GM12878 (cell line): ENCODE results near the gene AHNAK2.

Source experiments
- CHD2 ChIP-seq: IDR thresholded peaks from 2 replicates; pipeline ENCODE4 v1.6.1; 2011; ENCODE audit warnings: low read depth, low read length, improper control_type of control experiment, borderline replicate concordance
- CREB1 ChIP-seq: IDR thresholded peaks from 2 replicates; pipeline ENCODE4 v1.6.1; 2012; ENCODE audit warnings: low read depth, mild to moderate bottlenecking, inconsistent platforms
- JUND ChIP-seq: IDR thresholded peaks from 2 replicates; pipeline ENCODE4 v1.6.1; 2012; ENCODE audit warnings: low read depth, mild to moderate bottlenecking, low read length, improper control_type of control experiment, moderate library complexity
- NBN ChIP-seq: fragments of 450-650 bp; IDR thresholded peaks from 2 replicates; pipeline ENCODE4 v1.6.1; 2016
- POLR2A ChIP-seq: IDR thresholded peaks from 2 replicates; pipeline ENCODE4 v1.6.1; 2011; ENCODE audit warnings: low read depth, mild to moderate bottlenecking, low read length
- RAD51 ChIP-seq: fragments of 450-650 bp; IDR thresholded peaks from 2 replicates; pipeline ENCODE4 v1.6.1; 2016; ENCODE audit warnings: moderate library complexity, mild to moderate bottlenecking, inconsistent platforms
- SREBF1 ChIP-seq: IDR thresholded peaks from 2 replicates; pipeline ENCODE4 v1.6.1; 2012; ENCODE audit warnings: mild to moderate bottlenecking, low read length
- ZBED1 ChIP-seq: IDR thresholded peaks from 2 replicates; pipeline ENCODE4 v1.6.1; 2016; ENCODE audit warnings: borderline replicate concordance
- TF ChIP-seq, protein P1 (sequence below): IDR thresholded peaks from 2 replicates; pipeline ENCODE4 v1.6.1; 2011; ENCODE audit warnings: borderline replicate concordance, low read depth, mild to moderate bottlenecking, moderate library complexity, mixed read lengths, low read length; ENCODE audit not compliant: insufficient read depth; ENCODE audit errors: extremely low read length

GRCh38 chr14:105012171-105012985, 34.2 kb upstream of the AHNAK2 start:
- no peak for TF ChIP-seq JUND
- TF ChIP-seq RAD51 = no peak
- no peak; the same call in 1 of the 2 replicates for TF ChIP-seq POLR2A
- TF ChIP-seq, protein P1, sequence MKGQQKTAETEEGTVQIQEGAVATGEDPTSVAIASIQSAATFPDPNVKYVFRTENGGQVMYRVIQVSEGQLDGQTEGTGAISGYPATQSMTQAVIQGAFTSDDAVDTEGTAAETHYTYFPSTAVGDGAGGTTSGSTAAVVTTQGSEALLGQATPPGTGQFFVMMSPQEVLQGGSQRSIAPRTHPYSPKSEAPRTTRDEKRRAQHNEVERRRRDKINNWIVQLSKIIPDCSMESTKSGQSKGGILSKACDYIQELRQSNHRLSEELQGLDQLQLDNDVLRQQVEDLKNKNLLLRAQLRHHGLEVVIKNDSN = no peak
- no peak for TF ChIP-seq SREBF1
- TF ChIP-seq NBN = no peak
- no peak for TF ChIP-seq ZBED1
- TF ChIP-seq CHD2 = no peak
- TF ChIP-seq CREB1 = no peak
